Heart left ventricle (tissue), 16 donors: ENCODE results near the gene BYSL. TPM values are rescaled to one million over a fixed set of nuclear protein-coding genes. Genes with fewer than 3 reads are reported as not detected.

Experiments used
- ATAC-seq, 4 donors: fragments of 200-7000 bp; cut with Tn5 transposase; one replicate each; pipeline ENCODE4 v1.9.1; 2020 to 2022; ENCODE audit warnings: moderate library complexity in 4 of 4, mild to moderate bottlenecking in 3 of 4, moderate number of reproducible peaks in 1 of 4
- DNase-seq, 5 donors: peaks; one replicate each; pipeline ENCODE4 v3.0.0-alpha.2; 2020
- H3K27ac ChIP-seq, 12 donors: fragments of 200-600 bp; sonication (generic) in 4 of 12; one replicate each; pipeline versions ENCODE4 v1.5.0 to v1.8.0; 2016 to 2022; ENCODE audit warnings: mild to moderate bottlenecking in 2 of 12
- H3K27me3 ChIP-seq, 9 donors: fragments of 200-600 bp; sonication (generic) in 2 of 9; one replicate each; pipeline versions ENCODE4 v1.5.1 to v1.8.0; 2016 to 2022; ENCODE audit warnings: mild to moderate bottlenecking in 3 of 9
- H3K36me3 ChIP-seq, 9 donors: fragments of 200-600 bp; sonication (generic) in 2 of 9; one replicate each; pipeline versions ENCODE4 v1.5.0 to v1.8.0; 2018 to 2022; ENCODE audit warnings: mild to moderate bottlenecking in 2 of 9
- H3K4me1 ChIP-seq, 12 donors: fragments of 200-600 bp; sonication (generic) in 4 of 12; one replicate each; pipeline versions ENCODE4 v1.5.0 to v1.8.0; 2016 to 2022; ENCODE audit warnings: mild to moderate bottlenecking in 3 of 12
- H3K4me3 ChIP-seq, 12 donors: fragments of 200-600 bp; sonication (generic) in 4 of 12; one replicate each; pipeline versions ENCODE4 v1.5.0 to v1.8.0; 2017 to 2022; ENCODE audit warnings: mild to moderate bottlenecking in 9 of 12, moderate library complexity in 4 of 12
- H3K9me3 ChIP-seq, 12 donors: fragments of 200-600 bp; sonication (generic) in 4 of 12; one replicate each; pipeline versions ENCODE4 v1.5.0 to v1.8.0; 2016 to 2022; ENCODE audit warnings: mild to moderate bottlenecking in 1 of 12
- POLR2A ChIP-seq, 2 donors: fragments of 450-650 bp; IDR thresholded peaks; one replicate each; pipeline ENCODE4 v1.6.1; 2017; ENCODE audit warnings: antibody characterized with exemption in 2 of 2, mild to moderate bottlenecking in 2 of 2, moderate library complexity in 2 of 2
- WGBS, 4 donors: extraction: QIAGEN DNeasy Blood & Tissue Kit in 2 of 4; methylation state at CpG; one replicate each; pipeline versions ENCODE4 v1.1.5 to v1.1.7; 2013 to 2018; 5-methylcytosine and 5-hydroxymethylcytosine counted together
- intact Hi-C, 10 donors: fragments of 100-400 bp; cut with DNase I; formaldehyde crosslinking; loops; one replicate each; pipeline versions ENCODE4 v1.11.1 to v1.14.2; 2022
- polyA plus RNA-seq, 2 donors: library from polyadenylated mRNA; stranded (reverse); fragments of 200-250 nt; gene quantifications; one replicate each; pipeline ENCODE4 v1.2.3, GENCODE V29; 2013
- total RNA-seq, 9 donors: library from RNA; depleted of rRNA in 2 of 9; stranded (reverse); fragments of >200 nt in 2 of 9; fragmentation: NEBNext Ultra II Directional in 3 of 9; extraction: Animal tissue kit (Norgen Biotek cat#: 25700) in 3 of 9; gene quantifications; one replicate each; pipeline versions ENCODE4 v1.1.0 to v1.2.4, GENCODE V29; 2016 to 2023
- TF ChIP-seq, protein P1 (sequence below), 12 donors: fragments of 200-600 bp; sonication (generic) in 4 of 12; IDR thresholded peaks; one replicate each; pipeline versions ENCODE4 v1.5.0 to v1.8.0; 2018 to 2022; ENCODE audit warnings: antibody characterized with exemption in 12 of 12, mild to moderate bottlenecking in 5 of 12
- donor health status: ischemic (EF 13 %, LVEDD 7.1; RV severe dilation, severe dysfunction).
- donor health status: healthy with polysubstance abuse.
- donor health status: DM: no; HTN: yes; CAD: no.
- donor health status: DM: no; HTN: no; CAD: no.
- donor health status: ischemic (EF 25% LVEDD 6.9; RV normal size, moderate dysfunction).
- donor health status: ischemic (EF 25% LVEDD 5.7; RV mildly dilated, moderate dysfunction).
- donor health status: healthy.
- donor health status: DM: yes; HTN: yes; CAD: no.
- donor health status: ischemic (EF 35%, LVEDD 5.7; RV mildly dilated, moderate dysfunction).
- donor health status: nonischemic (EF 11% LVEDD 7.7; RV severe dilation, severe dysfunction).
- donor health status: DM: yes; HTN: yes; CAD: no.
- donor health status: PGD.
- donor health status: ischemic (EF 29% LVEDD 5.4; RV normal size, mild dysfunction).
- donor health status: nonischemic (EF 23%, LVEDD 6.1; RV moderate dilation, normal function).

BYSL gene
- total and polyA plus RNA-seq, 11 donors: 4.5 to 26.3 (median 9.2) TPM

DNA sequence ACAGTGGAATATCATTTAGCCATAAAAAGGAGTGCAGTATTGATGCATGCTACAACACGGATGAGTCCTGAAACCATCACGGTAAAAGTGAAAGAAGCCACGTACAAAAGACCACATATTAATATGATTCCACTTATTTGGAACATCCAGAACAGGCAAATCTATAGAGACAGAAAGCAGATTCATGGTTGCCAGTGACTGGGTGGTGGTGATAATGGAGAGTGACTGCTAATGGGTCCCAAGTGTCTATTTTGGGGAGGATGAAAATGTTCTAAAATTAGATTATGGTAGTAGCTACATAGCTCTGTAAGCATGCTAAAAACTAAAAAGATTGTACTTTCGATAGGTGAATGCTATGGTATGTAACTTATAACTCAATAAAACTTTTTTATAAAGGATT is 38.7 kb downstream of the BYSL start:
- Histone ChIP-seq H3K36me3 (no peaks in the 10 kb centered on the region), H3K9me3 (no peaks in the 10 kb centered on the region), H3K4me3 (no peak overlapping the region), H3K27me3 (no peaks in the 10 kb centered on the region), H3K4me1 (peaks cover 0 to 11% (median 0%) of the 10 kb centered on the region in 12 donors), H3K27ac (no peak overlapping the region)
- intact Hi-C loops: loop anchor here in 1 of 10 donors (10.0 kb wide), 1 partner anchor 55 kb away; no protein-coding TSS in a partner anchor
- DNase-seq: no peak
- ATAC-seq: no peak
- no peak for TF ChIP-seq POLR2A (IDR thresholded peaks at IDR 0.05)
- TF ChIP-seq, protein P1, sequence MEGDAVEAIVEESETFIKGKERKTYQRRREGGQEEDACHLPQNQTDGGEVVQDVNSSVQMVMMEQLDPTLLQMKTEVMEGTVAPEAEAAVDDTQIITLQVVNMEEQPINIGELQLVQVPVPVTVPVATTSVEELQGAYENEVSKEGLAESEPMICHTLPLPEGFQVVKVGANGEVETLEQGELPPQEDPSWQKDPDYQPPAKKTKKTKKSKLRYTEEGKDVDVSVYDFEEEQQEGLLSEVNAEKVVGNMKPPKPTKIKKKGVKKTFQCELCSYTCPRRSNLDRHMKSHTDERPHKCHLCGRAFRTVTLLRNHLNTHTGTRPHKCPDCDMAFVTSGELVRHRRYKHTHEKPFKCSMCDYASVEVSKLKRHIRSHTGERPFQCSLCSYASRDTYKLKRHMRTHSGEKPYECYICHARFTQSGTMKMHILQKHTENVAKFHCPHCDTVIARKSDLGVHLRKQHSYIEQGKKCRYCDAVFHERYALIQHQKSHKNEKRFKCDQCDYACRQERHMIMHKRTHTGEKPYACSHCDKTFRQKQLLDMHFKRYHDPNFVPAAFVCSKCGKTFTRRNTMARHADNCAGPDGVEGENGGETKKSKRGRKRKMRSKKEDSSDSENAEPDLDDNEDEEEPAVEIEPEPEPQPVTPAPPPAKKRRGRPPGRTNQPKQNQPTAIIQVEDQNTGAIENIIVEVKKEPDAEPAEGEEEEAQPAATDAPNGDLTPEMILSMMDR (IDR thresholded peaks at IDR 0.05): no peak
- 88 to 96% (median 93%) methylated on average over 4 of the region's 4 CpGs for WGBS, 4 donors

- Histone ChIP-seq H3K36me3 (no peaks in the 10 kb centered on the region), H3K9me3 (no peaks in the 10 kb centered on the region), H3K27ac (no peak overlapping the region), H3K4me1 (peaks cover 0 to 26% (median 0%) of the 10 kb centered on the region in 12 donors), H3K27me3 (no peaks in the 10 kb centered on the region), H3K4me3 (no peak overlapping the region)
- ATAC-seq (no peak), DNase-seq (no peak)
- intact Hi-C loops: loop anchor here in 1 of 10 donors (10.0 kb wide), 1 partner anchor 51 kb away; no protein-coding TSS in a partner anchor
- no peak for TF ChIP-seq POLR2A (IDR thresholded peaks at IDR 0.05)
- TF ChIP-seq, protein P1 (IDR thresholded peaks at IDR 0.05): no peak
- WGBS, 4 donors: 36 to 67% (median 54%) methylated on average over 1 of the region's 1 CpG
Measured at GRCh38 chr6:41963371-41963770, 42.1 kb downstream of the BYSL start.

GRCh38 chr6:41964201-41964887 is 43.0 kb downstream of the BYSL start:
- ATAC-seq (no peak), DNase-seq (no peak)
- H3K27me3 ChIP-seq: no peaks in the 10 kb centered on the region
- WGBS, 4 donors: 73 to 96% (median 86%) methylated on average over 2 of the region's 2 CpGs
- peaks cover 0 to 26% (median 0%) of the 10 kb centered on the region in 12 donors for H3K4me1 ChIP-seq
- no peak overlapping the region for H3K27ac ChIP-seq
- no peak for TF ChIP-seq POLR2A (IDR thresholded peaks at IDR 0.05)
- TF ChIP-seq, protein P1 (IDR thresholded peaks at IDR 0.05): no peak
- no peaks in the 10 kb centered on the region for H3K36me3 ChIP-seq
- H3K9me3 ChIP-seq: no peaks in the 10 kb centered on the region
- intact Hi-C loops: loop anchor here in 1 of 10 donors (10.0 kb wide), 1 partner anchor 50 kb away; no protein-coding TSS in a partner anchor
- no peak overlapping the region for H3K4me3 ChIP-seq

DNA sequence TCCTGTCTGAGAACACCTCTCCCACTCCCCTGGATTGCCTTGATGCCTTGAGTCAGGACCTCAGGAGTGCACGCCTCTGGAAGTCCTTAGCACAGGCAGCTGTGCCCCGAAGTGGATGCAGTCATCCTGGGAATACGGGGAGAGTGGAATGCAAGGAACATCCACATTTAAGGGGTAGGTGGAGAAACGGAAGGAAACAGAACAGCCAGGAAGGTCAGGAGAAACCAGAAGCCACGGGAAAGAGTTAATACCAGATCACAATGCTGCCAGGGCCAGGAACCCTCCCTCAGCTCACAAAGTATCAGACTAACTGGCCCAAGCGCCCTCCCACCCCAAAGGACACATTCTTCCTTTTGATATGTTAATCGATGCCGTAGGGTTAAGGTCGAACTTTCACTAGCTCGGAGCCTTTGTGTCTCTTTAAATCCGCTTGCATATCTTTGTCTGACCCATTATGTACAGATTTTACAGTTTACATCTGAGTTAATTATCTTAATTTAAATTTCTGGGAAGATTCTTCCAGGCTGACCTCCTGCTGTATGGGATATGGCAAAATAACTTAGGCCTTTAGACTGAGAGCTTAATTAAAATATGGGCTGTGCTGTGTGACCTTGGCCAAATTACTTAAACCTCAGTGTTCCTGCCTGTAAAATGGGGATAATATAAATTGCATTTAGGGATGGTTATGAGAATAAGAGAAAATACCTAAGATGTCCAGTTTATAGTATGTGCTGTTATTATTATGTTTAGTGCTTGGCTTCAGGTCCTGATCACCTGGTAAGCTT is 44.3 kb downstream of the BYSL start:
- Histone ChIP-seq H3K4me1 (peaks cover 0 to 33% (median 5%) of the 10 kb centered on the region in 12 donors), H3K9me3 (no peaks in the 10 kb centered on the region), H3K27me3 (no peaks in the 10 kb centered on the region), H3K27ac (no peak overlapping the region), H3K4me3 (no peak overlapping the region), H3K36me3 (no peaks in the 10 kb centered on the region)
- TF ChIP-seq, protein P1 (IDR thresholded peaks at IDR 0.05): no peak
- TF ChIP-seq POLR2A (IDR thresholded peaks at IDR 0.05): no peak
- intact Hi-C loops: loop anchor here in 1 of 10 donors (10.0 kb wide), 1 partner anchor 49 kb away; no protein-coding TSS in a partner anchor
- DNase-seq: no peak
- no peak for ATAC-seq
- 53 to 69% (median 60%) methylated on average over 11 of the region's 11 CpGs for WGBS, 4 donors
